ENCODE data around the gene APOF. TPM values are rescaled to one million over a fixed set of nuclear protein-coding genes. Genes with fewer than 3 reads are reported as not detected.

APOF gene
- total and polyA plus RNA-seq, 2 of the 13 experiments (the other 11 are each of a cell fraction or from before 2014, with no cell fraction given) = 3.3 to 23.9 TPM

- TF ChIP-seq CEBPZ (IDR thresholded peaks at IDR 0.05; ENCODE audit: low read length) = no peak
- no peak for TF ChIP-seq ZBTB37 (CRISPR knock-in tag; IDR thresholded peaks at IDR 0.05)
- no peak for TF ChIP-seq ZNF432 (CRISPR knock-in tag; IDR thresholded peaks at IDR 0.05; ENCODE audit: borderline replicate concordance)
- TF ChIP-seq, protein P1, sequence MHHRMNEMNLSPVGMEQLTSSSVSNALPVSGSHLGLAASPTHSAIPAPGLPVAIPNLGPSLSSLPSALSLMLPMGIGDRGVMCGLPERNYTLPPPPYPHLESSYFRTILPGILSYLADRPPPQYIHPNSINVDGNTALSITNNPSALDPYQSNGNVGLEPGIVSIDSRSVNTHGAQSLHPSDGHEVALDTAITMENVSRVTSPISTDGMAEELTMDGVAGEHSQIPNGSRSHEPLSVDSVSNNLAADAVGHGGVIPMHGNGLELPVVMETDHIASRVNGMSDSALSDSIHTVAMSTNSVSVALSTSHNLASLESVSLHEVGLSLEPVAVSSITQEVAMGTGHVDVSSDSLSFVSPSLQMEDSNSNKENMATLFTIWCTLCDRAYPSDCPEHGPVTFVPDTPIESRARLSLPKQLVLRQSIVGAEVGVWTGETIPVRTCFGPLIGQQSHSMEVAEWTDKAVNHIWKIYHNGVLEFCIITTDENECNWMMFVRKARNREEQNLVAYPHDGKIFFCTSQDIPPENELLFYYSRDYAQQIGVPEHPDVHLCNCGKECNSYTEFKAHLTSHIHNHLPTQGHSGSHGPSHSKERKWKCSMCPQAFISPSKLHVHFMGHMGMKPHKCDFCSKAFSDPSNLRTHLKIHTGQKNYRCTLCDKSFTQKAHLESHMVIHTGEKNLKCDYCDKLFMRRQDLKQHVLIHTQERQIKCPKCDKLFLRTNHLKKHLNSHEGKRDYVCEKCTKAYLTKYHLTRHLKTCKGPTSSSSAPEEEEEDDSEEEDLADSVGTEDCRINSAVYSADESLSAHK (CRISPR knock-in tag; IDR thresholded peaks at IDR 0.05; ENCODE audit: borderline replicate concordance) = 0 out of 2 replicates have a peak, but pooled peaks have one; percentile 9
- TF ChIP-seq HINFP (CRISPR knock-in tag; IDR thresholded peaks at IDR 0.05; ENCODE audit: low read depth) = 0 out of 2 replicates have a peak, but pooled peaks have one; percentile 60
- 0 out of 2 replicates have a peak, but pooled peaks have one; percentile 93 for TF ChIP-seq DZIP1 (CRISPR knock-in tag; IDR thresholded peaks at IDR 0.05)
- peak; percentile 89 for TF ChIP-seq E2F1 (CRISPR knock-in tag; IDR thresholded peaks at IDR 0.05)
- TF ChIP-seq RCOR2 (CRISPR knock-in tag; IDR thresholded peaks at IDR 0.05) = no peak
- no peak for TF ChIP-seq ZNF614 (CRISPR knock-in tag; IDR thresholded peaks at IDR 0.05; ENCODE audit: borderline replicate concordance)
- TF ChIP-seq FOXO1 (CRISPR knock-in tag; IDR thresholded peaks at IDR 0.05) = no peak
- TF ChIP-seq MYC (CRISPR knock-in tag; IDR thresholded peaks at IDR 0.05; ENCODE audit: borderline replicate concordance) = peak; percentile 95
These were observed 46.8 kb downstream of the APOF start, which contains the start of gene CNPY2 (continued) for GRCh38 chr12:56315622-56316473.
